ENCODE results near the gene ABHD17A.
A peak's percentile ranks its signal among the peaks of the same experiment; 100 is the strongest.

The ABHD17A gene

GRCh38 chr19:1855828-1856255 lies 29.5 kb downstream of the ABHD17A start:
- H3K4me3 ChIP-seq (ENCODE audit: control insufficient read depth, low read depth, low read length): no peak overlapping the region
- TF ChIP-seq CTCF (IDR thresholded peaks at IDR 0.05; ENCODE audit: control insufficient read depth, insufficient read depth, low read depth, low read length, missing control alignments): no peak
- no peak for DNase-seq (ENCODE audit: low read depth)

- DNase-seq (ENCODE audit: low read depth): no peak
- TF ChIP-seq CTCF (IDR thresholded peaks at IDR 0.05; ENCODE audit: control insufficient read depth, insufficient read depth, low read depth, low read length, missing control alignments): no peak
- no peak overlapping the region for H3K4me3 ChIP-seq (ENCODE audit: control insufficient read depth, low read depth, low read length)
Measured at GRCh38 chr19:1855040-1855827, 30.1 kb downstream of the ABHD17A start.

GRCh38 chr19:1854542-1855039 lies 30.7 kb downstream of the ABHD17A start:
- no peak overlapping the region for H3K4me3 ChIP-seq (ENCODE audit: control insufficient read depth, low read depth, low read length)
- TF ChIP-seq CTCF (IDR thresholded peaks at IDR 0.05; ENCODE audit: control insufficient read depth, insufficient read depth, low read depth, low read length, missing control alignments): no peak
- DNase-seq (ENCODE audit: low read depth): no peak

GRCh38 chr19:1854039-1854541 lies 31.2 kb downstream of the ABHD17A start:
- TF ChIP-seq CTCF (IDR thresholded peaks at IDR 0.05; ENCODE audit: control insufficient read depth, insufficient read depth, low read depth, low read length, missing control alignments): no peak
- DNase-seq (ENCODE audit: low read depth): no peak
- H3K4me3 ChIP-seq (ENCODE audit: control insufficient read depth, low read depth, low read length): no peak overlapping the region

GRCh38 chr19:1853295-1854038 lies 31.8 kb downstream of the ABHD17A start:
- peak; percentile 84 for TF ChIP-seq CTCF (IDR thresholded peaks at IDR 0.05; ENCODE audit: control insufficient read depth, insufficient read depth, low read depth, low read length, missing control alignments)
- no peak overlapping the region for H3K4me3 ChIP-seq (ENCODE audit: control insufficient read depth, low read depth, low read length)
- DNase-seq (ENCODE audit: low read depth): no peak

- no peak for DNase-seq (ENCODE audit: low read depth)
- no peak overlapping the region for H3K4me3 ChIP-seq (ENCODE audit: control insufficient read depth, low read depth, low read length)
- TF ChIP-seq CTCF (IDR thresholded peaks at IDR 0.05; ENCODE audit: control insufficient read depth, insufficient read depth, low read depth, low read length, missing control alignments): no peak
Measured at GRCh38 chr19:1852581-1853128, 32.6 kb downstream of the ABHD17A start.
